Nephron progenitor cell (in vitro differentiated cells): Measurements from ENCODE around the gene CHRD.

Source experiments
- DNase-seq: peaks from one replicate; pipeline ENCODE4 v3.0.0; 2021
- H3K27ac Mint-ChIP-seq: 2 replicates; pipeline ENCODE4 v1.8.0; 2021; ENCODE audit warnings: mild to moderate bottlenecking, moderate library complexity, mixed read lengths
- H3K27me3 Mint-ChIP-seq: 2 replicates; pipeline ENCODE4 v1.8.0; 2021; ENCODE audit warnings: mild to moderate bottlenecking, low read depth, mixed read lengths; ENCODE audit not compliant: poor library complexity
- H3K36me3 Mint-ChIP-seq: 2 replicates; pipeline ENCODE4 v1.8.0; 2021; ENCODE audit warnings: low read depth, mixed read lengths
- H3K4me1 Mint-ChIP-seq: 2 replicates; pipeline ENCODE4 v1.8.0; 2021; ENCODE audit warnings: mixed read lengths
- H3K4me3 Mint-ChIP-seq: 2 replicates; pipeline ENCODE4 v1.8.0; 2021; ENCODE audit warnings: mild to moderate bottlenecking, moderate library complexity, mixed read lengths
- H3K9me3 Mint-ChIP-seq: 2 replicates; pipeline ENCODE4 v1.8.0; 2021; ENCODE audit warnings: mild to moderate bottlenecking, moderate library complexity, mixed read lengths
- CTCF ChIP-seq: fragments of 200-600 bp; sonication (generic); IDR thresholded peaks from 2 replicates; pipeline ENCODE4 v1.5.0; 2021; ENCODE audit warnings: antibody characterized with exemption

Gene CHRD

GRCh38 chr3:184377882-184378445, 1.9 kb upstream of the CHRD start, which contains the start of gene THPO:
THPO (minus strand) TSS chr3:184378207; CDS start chr3:184376259, 1,948 bp downstream.
- peak; percentile 57 for DNase-seq
- no peaks in the 10 kb centered on the region for H3K9me3 Mint-ChIP-seq
- H3K36me3 Mint-ChIP-seq, result peaks cover 7% of the 10 kb centered on the region
- no peak for TF ChIP-seq CTCF
- peaks cover 52% of the 10 kb centered on the region for H3K27me3 Mint-ChIP-seq
- H3K27ac Mint-ChIP-seq, result peak within 1 kb of the TSS; percentile 5
- peak within 1 kb of the TSS; percentile 82 for H3K4me3 Mint-ChIP-seq
- H3K4me1 Mint-ChIP-seq, result peaks cover 39% of the 10 kb centered on the region

DNA sequence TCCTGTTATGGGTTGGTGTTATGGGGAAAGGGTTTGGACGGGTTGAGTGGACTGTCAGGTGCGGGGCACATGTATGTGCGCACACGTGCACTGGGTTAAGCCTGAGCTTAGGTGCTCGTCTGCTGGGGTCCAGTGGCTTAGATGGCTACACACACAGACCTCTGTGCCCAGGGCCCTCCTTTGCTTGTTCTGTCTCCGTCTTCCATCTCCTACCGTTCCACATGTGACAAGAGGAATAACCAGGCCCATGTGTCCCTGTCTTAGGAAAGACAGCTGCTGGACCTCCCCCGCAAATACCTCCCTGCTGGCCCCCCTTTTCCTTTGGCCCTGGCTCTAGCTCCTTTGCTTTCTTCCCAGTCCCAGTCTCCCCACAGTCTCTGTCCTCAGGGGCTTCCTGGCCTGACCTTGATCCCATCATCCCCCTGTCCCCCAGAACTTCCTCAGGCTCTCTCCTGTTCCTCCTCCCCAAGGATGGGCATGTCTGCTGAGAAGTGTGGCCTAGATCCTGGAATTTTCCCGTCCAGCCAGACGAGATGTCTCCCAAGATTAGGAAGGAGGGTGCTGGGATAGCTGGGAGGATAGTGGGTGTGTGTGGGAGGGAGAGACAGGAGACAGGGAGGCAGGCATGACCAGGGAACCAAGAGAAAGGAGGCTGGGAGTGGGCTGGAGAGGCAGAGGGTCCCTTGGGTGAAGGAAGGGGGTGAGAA, 1.1 kb upstream of the CHRD start:
- TF ChIP-seq CTCF, result no peak
- no peak for DNase-seq
- peak overlapping the region; percentile 82 for H3K4me3 Mint-ChIP-seq
- H3K4me1 Mint-ChIP-seq, result peaks cover 39% of the 10 kb centered on the region
- H3K36me3 Mint-ChIP-seq, result peaks cover 7% of the 10 kb centered on the region
- H3K27me3 Mint-ChIP-seq, result peaks cover 53% of the 10 kb centered on the region
- peak overlapping the region; percentile 5 for H3K27ac Mint-ChIP-seq
- no peaks in the 10 kb centered on the region for H3K9me3 Mint-ChIP-seq

- Mint-ChIP-seq H3K27ac (no peak overlapping the region), H3K4me3 (no peak overlapping the region), H3K27me3 (peaks cover 51% of the 10 kb centered on the region), H3K4me1 (peaks cover 39% of the 10 kb centered on the region), H3K9me3 (no peaks in the 10 kb centered on the region), H3K36me3 (peaks cover 2% of the 10 kb centered on the region)
- peak; percentile 81 for DNase-seq
- TF ChIP-seq CTCF, result no peak
Measured at GRCh38 chr3:184380185-184380626, 352 bp downstream of the CHRD start.

- Mint-ChIP-seq H3K27ac (no peak overlapping the region), H3K4me1 (peaks cover 36% of the 10 kb centered on the region), H3K36me3 (no peaks in the 10 kb centered on the region), H3K4me3 (peak overlapping the region; percentile 78), H3K27me3 (peaks cover 47% of the 10 kb centered on the region), H3K9me3 (no peaks in the 10 kb centered on the region)
- no peak for TF ChIP-seq CTCF
- DNase-seq, result no peak
Measured at GRCh38 chr3:184380627-184381260, 890 bp downstream of the CHRD start.

GRCh38 chr3:184381261-184382224, 1.7 kb downstream of the CHRD start:
- peak; percentile 47 for DNase-seq
- H3K27ac Mint-ChIP-seq, result no peak overlapping the region
- peaks cover 30% of the 10 kb centered on the region for H3K4me1 Mint-ChIP-seq
- H3K36me3 Mint-ChIP-seq, result no peaks in the 10 kb centered on the region
- no peaks in the 10 kb centered on the region for H3K9me3 Mint-ChIP-seq
- no peak for TF ChIP-seq CTCF
- peak overlapping the region; percentile 78 for H3K4me3 Mint-ChIP-seq
- H3K27me3 Mint-ChIP-seq, result peaks cover 43% of the 10 kb centered on the region
